GM21447 (cell line): ENCODE data around the gene FANCE.

ENCODE experiments used
- ATAC-seq: cut with Tn5 transposase; IDR thresholded peaks from one replicate; pipeline ENCODE4 v1.9.1; 2021; ENCODE audit not compliant: unreplicated experiment

Gene FANCE

GRCh38 chr6:35465646-35466045 lies 13.5 kb downstream of the FANCE start:
- no peak for ATAC-seq

GRCh38 chr6:35468181-35468979 lies 16.2 kb downstream of the FANCE start, which contains the start of gene RPL10A:
RPL10A (plus strand) TSS chr6:35468401; CDS start chr6:35468435, 34 bp downstream.
- ATAC-seq = peak; percentile 59

GRCh38 chr6:35468980-35469750 lies 17.0 kb downstream of the FANCE start:
- ATAC-seq = no peak

- ATAC-seq = no peak
Measured at GRCh38 chr6:35469751-35470662, 17.9 kb downstream of the FANCE start.

DNA sequence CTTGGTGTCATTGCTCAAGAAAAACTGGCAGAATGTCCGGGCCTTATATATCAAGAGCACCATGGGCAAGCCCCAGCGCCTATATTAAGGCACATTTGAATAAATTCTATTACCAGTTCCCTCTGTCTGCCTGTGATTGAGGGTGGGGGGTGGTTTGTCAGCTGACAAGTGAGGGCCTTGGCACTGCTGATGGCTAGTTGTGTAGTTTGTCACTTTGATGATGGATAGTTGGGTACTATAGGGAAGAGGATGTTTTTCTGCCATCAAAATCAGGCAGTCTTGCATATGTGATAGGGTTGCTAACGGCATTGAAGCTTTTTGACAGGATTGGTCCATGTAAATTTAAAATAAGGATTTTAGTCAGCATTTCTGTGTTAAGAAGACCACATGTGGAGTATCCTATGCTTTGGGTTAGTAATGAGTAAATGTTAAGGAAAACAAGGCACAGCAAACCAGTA lies 18.6 kb downstream of the FANCE start:
- ATAC-seq = no peak

DNA sequence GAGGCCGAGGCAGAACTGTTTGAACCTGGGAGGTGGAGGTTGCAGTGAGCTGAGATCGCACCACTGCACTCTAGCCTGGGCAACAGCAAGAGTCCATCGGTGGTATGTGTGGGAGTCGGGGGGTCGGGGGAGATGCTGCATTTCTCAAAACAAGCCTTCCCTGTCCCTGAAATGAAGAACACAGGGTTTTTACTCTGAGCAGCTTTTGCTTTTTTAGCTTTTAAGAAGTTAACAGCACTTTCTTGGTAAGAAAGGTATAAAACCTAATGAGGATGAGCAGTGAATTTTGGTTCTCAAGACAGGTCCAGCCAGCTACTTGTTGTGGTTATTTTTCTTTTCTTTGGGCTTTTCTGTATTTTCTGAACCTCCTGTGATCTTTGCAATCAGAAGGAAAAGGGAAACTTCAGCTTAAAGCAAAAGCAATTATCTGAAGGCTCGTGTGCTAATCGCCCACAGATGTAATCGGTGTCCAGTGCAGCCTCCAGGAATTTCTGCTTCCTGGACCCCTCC lies 19.8 kb downstream of the FANCE start:
- no peak for ATAC-seq

DNA sequence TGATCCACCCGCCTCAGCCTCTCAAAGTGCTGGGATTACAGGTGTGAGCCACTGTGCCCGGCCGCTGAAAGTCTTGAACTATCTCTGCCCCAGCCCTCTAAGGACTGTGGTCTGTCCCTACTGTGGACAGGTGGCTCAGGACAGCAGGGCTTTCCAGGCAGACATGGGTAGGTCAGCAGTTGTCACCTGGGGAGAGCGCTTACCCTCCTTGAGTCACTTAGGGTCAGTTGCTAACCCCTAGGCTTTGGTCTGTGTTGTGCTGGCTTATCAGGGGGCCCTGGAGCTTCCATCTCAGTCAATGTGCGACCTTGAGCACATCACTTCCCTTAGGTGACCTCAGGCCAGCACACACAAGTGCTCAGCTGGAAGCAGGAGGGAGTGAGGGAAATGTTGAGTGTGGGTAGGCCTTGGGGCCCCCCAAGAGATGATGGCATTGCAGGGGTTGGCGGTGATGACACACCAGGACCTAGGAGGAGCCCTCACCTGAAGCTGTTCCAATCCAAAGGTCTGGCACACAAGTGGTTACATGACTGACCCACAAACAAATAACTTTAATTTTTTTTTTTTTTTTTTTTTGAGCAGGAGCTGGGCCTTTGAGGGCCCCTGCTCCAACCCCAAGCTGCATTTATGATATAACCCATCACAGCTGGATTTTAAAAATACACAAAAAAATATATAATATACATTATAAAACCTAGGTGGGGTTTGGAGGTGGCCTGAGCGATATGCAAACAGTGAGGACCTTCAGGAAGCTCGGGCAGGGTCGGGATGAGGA lies 21.1 kb downstream of the FANCE start:
- no peak for ATAC-seq

GRCh38 chr6:35473850-35474130 lies 21.7 kb downstream of the FANCE start:
- no peak for ATAC-seq

DNA sequence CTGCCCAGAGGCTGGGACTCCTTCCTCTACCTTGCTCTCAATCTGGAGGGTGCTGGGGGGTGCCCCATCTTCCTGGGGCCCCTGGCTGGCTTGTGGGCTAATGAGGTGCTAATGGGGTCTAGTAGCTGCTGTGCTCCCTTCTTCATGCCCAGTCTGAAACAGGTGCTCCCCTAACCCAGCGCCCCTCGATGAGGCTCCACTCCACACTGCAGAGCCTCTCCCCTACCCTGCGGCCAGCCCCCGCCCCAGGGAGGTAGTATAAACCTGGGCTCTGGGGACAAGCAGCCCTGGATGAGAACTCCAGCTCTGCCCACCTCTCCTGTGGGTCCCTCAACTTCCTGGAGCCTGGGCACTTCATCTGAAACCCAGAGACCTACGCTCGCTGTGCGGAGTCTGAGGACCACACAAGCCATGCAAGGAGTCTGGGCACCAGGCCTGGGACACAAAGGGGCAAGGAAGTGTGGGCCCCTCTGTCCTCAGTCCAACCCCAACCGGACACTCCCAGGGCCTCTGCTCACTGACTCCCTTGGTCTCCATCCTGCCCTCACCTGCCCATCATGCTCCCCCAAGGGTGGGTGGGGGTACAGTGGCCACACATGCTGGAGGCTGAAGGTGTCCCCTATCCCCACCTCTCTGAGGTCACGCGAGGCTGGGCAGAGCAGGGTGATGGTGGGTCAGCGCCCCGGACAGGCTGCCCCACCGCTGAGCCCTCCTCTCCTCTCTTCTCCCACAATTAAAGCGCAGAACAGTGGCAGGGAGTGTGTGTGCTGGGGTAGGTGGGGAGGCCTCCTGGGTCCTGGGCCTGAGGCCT lies 22.2 kb downstream of the FANCE start:
- no peak for ATAC-seq

GRCh38 chr6:35474942-35475570 lies 22.9 kb downstream of the FANCE start:
- ATAC-seq = no peak

DNA sequence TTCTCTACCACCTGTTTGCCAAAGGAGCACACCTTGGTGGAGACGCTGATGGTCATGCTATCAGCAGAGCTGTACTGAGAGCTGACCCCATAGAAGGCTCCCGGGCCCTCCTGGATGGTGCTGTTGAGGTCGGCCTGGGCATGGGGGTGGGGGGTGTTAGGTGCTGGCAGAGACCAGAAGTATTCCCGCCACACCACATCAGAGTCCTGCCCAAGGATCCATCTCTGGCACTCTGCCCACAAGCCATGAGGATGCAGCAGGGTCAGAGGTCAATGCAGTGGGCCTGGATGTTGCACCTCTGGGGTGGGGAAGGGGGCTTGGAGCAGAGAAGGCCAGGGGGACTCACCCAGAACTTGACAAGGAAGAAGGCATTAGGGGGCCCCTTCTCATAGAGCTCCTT lies 23.4 kb downstream of the FANCE start:
- ATAC-seq = no peak

DNA sequence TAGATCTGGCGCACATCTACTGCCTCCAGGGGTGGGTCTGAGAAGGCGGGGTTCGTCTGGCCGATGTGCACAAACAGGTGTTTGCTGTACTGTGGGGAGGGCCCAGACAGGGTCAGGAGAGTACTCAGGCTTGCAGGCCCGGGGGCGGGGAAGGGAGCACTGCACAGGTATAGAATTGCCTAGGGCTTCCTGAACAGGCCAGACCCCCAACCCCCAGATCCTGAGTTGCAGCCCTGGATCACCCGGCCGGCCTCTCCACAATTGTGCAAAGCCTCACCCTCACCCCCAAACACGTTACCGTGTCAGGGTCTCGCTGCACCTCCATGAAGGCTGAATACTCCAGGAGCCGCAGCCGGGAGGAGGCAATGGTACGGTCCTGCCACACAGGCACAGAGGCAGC lies 23.9 kb downstream of the FANCE start:
- no peak for ATAC-seq

GRCh38 chr6:35477028-35477427 lies 24.9 kb downstream of the FANCE start:
- ATAC-seq = no peak

DNA sequence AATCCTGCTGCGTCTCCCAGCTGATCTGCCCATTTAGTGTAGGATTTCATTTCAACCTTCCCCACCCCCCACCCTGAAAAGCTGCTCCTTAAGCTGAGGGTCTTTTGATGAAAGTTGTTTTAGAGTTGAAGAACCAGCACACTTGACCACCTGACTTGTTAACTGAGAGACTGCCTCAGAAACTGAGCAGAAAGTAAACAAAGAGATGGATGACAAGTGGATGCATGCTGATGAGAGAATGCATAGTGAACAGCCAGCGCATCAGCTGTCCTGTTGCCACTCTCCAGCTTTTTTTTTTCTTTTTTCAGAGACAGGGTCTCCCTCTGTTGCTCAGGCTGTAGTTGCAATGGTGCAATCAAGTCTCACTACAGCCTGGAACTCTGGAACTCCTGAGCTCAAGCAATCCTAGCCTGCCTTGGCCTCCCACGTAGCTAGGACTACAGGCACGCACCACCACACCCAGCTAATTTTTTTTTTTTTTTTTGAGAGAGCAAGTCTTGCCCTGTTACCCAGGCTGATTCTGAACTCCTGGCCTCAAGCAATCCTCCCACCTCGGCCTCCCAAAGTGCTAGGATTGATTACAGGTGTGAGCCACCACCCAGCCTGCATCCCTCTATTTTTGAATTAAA lies 25.5 kb downstream of the FANCE start:
- no peak for ATAC-seq

- no peak for ATAC-seq
Measured at GRCh38 chr6:35478259-35478658, 26.1 kb downstream of the FANCE start.

GRCh38 chr6:35480176-35480575 lies 28.0 kb downstream of the FANCE start:
- no peak for ATAC-seq

DNA sequence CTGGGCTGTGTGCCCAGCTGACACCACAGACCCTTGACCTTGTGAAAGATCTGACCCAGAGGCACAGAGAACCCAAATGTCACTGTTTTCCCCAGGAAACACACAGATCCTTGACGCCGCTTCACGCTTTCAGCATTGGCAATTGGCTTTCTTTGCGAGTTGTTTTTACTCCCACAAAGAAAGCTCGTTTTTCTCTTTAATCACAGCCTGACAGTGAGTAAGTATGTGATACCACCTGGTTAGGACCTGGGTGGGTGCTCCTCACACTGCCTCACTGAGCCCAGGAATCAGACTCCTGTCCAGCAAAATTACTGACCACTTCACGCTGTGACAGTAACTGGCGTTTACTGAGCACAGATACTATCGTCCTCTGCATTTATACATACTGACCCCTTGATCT lies 29.1 kb downstream of the FANCE start:
- ATAC-seq = no peak

- no peak for ATAC-seq
Measured at GRCh38 chr6:35483062-35483461, 30.9 kb downstream of the FANCE start.

DNA sequence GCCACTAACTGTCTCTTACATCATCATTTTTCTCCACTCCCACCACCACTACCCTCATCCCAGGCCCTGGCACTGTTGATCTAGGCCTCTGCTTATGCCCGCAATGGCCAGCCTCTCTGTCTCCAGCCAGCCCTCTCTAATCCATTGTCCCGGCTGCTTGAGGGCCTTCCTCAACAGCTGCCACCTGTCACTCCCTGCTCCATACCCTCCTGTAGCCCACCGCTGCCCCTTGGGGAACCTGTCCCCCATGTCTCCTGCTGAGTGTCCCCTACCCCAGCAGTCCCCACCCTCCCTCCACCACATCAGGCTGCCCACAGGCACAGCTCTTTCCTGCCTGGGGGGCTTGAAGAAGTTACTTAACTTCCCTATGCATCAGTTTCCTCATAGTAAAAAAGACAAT lies 31.4 kb downstream of the FANCE start:
- no peak for ATAC-seq
